HG03520 (cell line): ENCODE measurements around the gene ARHGAP6.

Experiments
- ATAC-seq: cut with Tn5 transposase; IDR thresholded peaks from one replicate; pipeline ENCODE4 v1.9.1; 2021; ENCODE audit warnings: mild to moderate bottlenecking, moderate library complexity; ENCODE audit not compliant: unreplicated experiment

The ARHGAP6 gene

DNA sequence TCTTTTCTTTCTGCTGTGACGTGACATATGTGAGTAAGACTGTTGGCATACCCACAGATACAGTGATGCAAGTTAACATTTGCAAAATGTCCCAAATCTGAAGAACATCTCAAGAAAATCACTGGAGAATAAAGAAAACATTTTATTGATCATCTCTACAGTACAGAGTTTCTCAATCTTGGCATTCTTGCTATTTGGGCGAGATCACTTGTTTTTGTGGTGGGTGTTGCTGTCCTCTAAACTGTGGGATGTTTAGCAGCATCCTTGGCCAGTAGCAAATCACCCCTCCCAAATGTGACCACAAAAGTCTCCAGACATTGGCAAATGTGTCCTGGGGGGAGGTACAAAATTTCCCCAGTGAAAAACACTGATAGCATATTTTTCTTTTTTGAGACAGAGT lies 343.7 kb downstream of the ARHGAP6 start:
- ATAC-seq: no peak

DNA sequence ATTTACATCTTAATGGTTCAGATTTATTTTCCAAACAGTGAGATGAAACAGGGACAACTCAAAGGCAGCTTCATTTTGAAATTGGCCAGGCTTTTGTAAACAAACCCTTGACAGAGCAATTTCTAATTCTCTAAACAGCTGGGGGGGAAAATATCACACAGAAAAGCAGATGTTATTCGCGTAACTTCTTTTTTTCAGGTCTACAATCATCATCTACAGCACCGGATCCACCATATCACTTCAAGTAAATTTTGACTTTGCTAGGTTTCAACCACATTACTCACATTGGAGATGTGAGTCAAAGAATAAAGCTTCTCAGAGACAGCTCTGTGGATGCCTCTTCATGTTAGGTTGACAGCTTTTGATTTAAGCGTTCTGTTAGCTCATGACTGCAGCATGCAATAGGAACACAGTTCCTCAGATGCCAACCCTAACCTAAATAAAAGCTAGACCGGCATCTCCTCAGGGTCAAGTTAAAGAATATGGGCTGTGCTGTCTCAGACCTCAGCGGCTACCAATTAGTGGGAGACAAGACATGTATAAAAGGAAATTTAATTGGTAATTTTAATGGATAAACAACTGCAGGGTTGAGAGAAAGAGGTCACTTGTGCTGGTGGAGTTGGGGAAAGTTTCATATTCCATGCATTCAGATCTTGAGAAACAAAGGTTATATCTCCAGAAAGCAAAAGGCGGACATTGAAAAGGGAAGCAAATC lies 345.8 kb downstream of the ARHGAP6 start:
- ATAC-seq: no peak

DNA sequence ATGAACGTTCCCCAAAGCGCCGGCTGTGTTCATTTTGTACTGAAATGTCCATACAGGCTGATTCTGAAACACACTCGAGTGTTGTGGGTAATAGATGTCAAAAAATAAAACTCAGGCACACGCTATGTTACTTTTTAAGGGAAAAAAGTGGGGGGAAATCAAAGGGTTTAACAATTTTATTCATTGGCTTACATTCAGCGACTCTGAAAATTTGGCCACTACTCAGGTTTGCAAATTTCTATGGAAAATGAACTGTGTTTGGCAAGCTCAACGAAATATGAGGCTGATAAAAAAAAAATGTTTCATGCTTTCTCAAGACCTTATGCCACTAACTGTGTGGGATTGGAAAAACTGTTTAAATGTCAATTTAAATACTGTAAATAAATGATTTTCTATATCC lies 354.0 kb downstream of the ARHGAP6 start:
- ATAC-seq: no peak

DNA sequence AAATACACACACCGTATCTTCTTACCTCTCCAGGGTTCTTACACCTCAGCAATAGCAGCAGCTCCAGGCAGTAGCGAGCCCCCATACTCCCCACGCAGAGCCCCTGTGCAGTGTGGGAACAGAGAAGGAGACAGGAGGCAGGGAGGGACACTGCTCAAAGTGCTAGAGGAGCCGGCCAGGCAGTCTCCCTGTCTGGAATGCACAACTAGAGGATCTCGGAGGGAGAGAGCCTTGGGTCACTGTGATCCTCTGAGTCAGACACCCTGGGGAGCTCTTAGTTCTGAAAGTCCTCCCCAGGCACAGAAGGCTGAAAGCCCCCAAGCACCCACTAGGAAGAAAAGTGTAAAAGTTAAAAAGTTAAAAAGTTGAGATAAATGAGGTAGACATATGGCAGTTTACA lies 356.5 kb downstream of the ARHGAP6 start:
- ATAC-seq: no peak

DNA sequence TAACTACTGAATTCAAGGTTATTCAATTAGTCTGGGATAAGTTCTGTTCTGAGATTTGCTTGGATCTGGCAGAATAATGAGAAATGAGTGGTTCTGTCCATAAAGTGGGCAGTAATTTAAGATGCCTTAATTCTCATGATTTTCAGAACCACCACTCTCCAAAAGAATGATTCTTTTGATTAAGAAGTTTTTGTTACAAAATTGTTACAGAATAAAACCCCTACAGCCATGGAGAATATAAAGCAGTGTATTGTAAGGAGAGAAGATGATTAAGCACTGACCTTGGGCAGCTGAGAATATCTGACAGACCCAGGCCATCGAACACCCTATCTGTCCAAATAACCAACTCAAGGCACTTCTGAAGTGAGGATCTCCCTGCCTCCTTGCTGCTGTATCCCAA lies 360.1 kb downstream of the ARHGAP6 start:
- ATAC-seq: no peak

DNA sequence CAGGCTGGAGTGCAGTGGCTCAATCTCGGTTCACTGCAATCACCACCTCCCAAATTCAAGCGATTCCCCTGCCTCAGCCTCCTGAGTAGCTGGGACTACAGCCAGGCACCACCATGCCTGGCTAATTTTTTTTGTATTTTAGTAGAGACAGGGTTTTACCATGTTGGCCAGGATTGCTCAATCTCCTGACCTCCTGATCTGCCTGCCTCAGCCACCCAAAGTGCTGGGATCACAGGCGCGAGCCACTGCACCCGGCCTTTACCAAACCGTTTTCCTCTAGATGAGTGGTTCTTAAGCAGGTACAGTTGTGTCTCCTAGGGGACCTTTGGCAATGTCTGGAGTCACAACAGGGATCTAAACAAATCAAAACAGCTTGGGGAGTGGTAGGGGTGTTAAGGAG lies 360.9 kb downstream of the ARHGAP6 start:
- no peak for ATAC-seq

DNA sequence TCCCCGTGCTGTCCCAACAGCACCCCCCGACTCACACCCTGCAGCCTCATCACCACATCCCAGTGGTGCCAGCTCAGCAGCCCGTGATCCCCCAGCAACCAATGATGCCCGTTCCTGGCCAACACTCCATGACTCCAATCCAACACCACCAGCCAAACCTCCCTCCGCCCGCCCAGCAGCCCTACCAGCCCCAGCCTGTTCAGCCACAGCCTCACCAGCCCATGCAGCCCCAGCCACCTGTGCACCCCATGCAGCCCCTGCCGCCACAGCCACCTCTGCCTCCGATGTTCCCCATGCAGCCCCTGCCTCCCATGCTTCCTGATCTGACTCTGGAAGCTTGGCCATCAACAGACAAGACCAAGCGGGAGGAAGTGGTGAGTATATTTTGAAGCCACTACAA lies 367.1 kb downstream of the ARHGAP6 start:
- no peak for ATAC-seq

DNA sequence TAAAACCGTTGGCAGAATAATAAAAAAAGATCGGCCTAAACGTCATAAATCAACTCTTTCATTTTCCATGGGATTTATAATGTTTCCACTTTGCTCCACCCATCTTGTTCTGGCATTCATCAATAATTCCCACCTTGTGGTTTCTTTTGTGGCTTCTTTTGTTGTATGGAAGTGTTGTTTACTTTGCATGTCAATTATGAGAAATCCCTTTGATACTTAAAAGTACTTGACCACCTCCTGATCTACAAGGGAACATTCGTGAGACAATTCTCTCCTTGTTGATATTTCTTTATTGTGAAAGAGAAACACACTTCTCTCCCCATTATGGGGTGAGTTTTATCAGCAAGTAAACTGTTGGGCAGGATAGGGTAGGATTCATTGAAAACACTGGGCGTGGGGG lies 369.7 kb downstream of the ARHGAP6 start:
- ATAC-seq: no peak

DNA sequence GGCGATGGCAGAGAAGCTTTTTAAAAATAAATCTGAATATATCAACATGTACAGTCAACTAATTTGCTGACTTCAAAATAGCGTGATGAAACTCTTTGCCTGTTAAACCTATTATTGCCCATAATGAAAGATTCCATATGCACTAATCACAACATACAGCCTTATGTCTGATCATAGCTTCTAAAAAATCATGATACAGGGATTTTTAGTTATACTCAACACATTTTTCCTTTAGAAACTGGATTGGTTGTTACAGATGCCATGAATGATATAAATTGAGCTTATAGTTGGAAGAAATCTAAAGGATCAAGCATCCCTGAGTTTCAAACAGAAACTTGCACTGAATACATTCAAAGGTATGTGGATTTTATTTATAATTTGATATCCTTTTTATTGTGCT lies 372.6 kb downstream of the ARHGAP6 start, which contains the start of gene AMELX:
Gene AMELX (plus strand): TSS at position 301 of the 400 bp plus-strand sequence. CDS start 1,376 bp downstream, outside the sequence.
- ATAC-seq: no peak

DNA sequence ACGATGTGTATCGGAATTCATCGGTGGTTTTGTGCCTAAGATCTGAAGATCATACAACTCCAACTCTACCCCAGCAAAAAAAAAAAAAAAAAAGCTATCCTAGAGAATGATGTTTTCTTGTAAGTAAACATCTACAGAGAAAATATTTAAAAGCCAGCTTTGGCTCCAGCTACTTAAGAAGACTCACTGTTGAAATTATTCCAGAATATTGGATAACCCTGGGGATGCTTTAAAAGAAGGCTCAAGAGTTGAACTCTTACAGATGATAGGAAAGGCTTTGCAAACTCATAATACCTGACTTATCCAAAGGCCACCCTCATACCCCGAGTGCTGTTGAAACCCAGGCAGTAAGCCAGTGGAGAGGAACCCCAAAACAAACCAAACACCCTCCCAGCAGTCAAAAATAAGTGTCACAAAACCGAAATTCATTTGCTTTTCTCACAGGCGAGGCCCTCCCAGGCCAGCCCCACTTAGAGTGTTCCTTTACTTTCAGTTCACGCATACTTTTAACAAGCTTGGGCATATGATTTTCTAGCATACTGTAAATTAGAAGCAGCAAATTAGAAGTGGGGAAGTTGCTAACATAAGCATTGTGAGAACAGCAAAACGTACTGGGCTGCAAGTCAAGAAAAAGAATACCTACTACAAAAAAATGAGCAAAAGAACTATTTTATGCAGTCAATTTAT lies 375.2 kb downstream of the ARHGAP6 start:
- no peak for ATAC-seq

DNA sequence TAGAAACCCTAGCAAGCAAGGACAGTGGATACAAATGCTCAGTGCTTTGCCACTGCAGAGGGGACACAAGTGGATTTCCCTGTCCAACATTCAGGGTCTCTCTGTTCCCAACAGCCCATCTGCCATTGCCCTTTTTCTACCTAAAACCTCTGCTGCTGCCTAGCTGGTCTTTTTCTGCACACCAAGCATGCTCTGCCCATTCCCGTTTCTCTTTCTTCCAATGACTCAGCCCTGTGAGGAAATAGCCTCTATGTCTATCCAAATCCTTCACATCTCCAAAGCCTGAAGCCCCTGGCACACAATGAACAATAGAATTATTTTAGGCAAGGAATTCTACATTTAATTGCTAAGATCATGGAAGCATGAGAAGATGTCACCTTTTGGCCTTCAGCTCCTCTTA lies 378.2 kb downstream of the ARHGAP6 start:
- ATAC-seq: no peak

DNA sequence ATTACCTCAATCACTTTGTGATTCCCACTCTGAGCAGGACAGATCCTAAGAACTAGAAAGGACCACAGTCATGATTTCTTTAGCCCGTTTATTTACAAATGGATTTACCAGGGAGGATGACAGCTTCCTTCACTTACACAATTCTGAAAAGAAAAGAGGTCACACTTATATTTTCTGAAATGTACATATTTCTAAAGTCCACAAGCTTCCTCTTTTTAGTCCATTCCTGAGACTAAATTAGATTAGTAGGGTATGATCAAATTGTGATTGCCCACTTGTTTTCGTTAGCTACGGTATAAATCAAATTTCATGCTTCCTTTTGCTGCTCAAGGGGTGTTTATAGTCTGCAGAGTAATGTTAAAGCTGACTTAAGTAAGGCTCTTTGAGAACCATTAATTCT lies 380.1 kb downstream of the ARHGAP6 start:
- ATAC-seq: no peak

DNA sequence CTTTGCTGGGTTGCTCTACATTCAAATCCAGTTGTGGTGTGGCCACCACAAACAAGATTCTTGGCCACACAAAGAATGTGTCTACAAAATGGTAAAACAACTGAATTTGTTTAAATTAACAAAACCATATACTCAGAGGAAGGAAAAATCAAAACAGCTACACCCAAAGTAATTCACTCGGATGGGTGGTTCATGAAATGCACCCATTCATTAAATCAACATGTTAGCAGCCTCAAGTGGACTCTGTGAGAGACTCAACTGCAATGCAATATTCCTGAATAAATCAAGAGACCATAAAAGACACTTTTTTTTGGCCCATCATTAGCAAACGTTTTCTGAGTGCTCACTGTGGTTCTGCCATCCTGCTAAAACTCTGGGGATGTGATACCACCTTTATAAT lies 383.7 kb downstream of the ARHGAP6 start:
- ATAC-seq: no peak

DNA sequence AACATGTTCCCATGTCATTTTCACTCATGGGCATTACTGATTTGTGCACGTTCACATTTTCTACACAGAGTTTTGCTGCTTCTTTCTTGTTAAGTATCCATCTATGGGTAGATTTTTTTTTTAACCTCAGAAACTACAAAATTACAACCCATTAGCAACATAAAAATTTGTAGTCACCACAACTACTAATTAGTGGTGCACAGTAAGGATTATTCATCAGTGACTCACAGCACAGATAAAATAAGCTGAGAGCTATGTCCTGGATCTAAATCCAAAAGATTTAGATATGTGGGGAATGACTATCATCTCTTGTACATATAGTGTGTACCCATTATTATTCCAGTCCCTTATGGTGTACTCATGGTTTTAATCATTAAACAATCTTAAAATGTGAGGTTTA lies 392.2 kb downstream of the ARHGAP6 start:
- no peak for ATAC-seq

DNA sequence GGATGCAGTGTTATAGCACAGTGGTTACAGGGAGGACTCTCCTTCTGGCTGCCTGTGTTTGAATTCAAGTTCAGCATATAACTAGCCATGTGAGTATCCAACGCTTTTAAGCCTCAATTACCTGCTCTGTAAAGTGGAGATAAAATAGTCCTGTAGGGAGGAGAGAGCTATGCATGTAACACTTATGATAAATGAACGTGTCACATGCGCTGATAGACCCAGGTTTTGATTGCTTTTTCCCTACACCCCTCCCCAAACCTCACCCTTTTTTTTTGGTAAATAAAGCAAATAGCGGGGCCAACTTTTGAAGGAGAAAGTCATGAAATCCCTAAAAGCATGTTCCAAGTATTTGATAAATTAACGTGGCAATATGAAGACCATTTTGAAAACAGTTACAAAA lies 392.9 kb downstream of the ARHGAP6 start:
- ATAC-seq: no peak

DNA sequence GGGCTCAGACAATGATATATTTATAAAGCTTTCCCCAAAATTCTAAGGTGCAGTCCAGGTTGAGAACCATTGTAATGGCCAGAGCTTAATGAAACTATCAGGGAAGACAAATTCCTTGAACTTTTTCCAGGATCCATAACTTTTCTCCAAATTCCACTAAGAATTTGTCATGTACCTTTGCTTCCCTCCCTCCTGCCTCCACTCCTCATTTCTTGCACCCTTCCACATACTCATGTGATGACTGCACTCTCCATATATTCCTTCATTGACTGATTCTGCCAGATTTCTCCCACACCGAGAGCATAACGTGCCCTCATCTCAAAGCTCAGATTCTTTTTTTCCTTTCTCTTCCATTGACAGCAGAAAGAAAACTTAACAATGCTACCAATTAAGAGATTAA lies 393.4 kb downstream of the ARHGAP6 start:
- ATAC-seq: no peak

DNA sequence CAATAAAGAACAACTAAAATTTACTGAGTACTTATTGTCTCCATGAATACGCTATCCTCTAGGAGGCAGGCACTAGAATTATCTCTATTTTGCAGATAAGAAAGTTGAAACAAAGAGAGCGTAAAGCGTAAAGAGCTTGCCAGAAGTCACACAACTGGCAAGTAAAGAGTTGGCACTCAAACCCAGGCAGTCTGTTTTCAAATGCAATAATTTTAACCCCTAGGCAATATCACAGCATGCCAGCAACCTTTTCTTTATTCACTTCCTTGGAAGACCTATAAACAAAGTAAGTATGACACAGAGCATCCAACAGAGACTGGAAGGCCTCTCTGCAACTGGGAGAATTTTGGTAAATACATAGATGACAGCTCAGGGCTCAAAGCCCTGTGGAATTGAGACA lies 395.7 kb downstream of the ARHGAP6 start:
- ATAC-seq: no peak

DNA sequence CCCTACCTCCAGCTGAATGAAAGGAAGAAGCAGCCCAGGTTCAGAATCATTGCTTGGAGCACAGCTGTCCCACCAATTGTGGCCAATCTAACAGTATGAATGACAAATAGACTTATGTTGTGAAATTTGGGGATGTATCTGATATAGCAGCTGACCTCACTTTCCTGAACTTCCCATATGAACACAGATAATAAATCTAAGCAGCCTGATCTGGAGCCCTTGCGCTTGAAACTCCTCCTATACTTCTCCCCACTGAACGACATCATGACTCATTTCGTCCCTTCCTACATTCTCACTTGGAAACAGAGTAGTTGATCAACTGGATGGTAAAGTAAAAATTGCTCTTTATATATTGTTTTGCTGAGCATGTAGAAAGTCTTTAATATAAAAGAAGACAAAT lies 396.7 kb downstream of the ARHGAP6 start:
- ATAC-seq: no peak

DNA sequence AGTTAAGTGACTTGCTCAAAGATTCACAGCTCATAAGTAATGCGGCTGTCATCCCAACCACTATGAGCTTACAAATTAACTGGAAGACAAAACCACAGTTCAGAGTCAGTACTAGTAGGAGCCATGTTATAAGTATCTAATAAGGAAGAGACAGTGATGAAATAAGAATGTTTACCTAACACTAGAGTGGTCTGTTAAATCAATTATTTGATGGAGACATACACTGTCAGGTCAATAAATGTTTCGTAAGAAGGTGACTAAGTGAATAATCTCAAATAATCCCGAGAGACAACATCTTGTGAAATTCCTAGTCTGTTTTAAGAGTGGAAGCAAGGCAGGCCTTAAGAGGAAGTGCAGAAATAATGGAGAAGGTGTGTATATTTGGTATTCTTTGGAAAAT lies 398.3 kb downstream of the ARHGAP6 start:
- no peak for ATAC-seq

DNA sequence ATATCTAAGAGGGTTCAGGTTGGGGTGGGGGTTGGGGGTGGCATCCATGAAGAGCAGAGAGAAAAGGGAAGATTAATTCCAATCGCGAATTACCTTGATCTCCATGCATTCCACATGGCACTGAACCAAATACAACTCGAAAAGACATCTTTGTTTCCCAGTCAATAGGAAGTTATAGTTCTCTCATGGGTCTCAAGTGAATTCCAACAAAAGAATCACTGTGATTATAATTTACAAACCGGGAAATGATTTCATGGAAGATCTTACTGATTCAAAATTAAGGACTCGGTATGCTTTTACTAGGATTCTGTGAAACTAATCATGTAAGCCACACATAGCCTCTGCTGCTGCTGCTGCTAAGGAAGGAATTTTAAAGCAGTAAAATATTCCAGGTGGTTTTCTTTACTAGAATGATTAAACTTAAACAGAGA lies 399.1 kb downstream of the ARHGAP6 start:
- no peak for ATAC-seq

DNA sequence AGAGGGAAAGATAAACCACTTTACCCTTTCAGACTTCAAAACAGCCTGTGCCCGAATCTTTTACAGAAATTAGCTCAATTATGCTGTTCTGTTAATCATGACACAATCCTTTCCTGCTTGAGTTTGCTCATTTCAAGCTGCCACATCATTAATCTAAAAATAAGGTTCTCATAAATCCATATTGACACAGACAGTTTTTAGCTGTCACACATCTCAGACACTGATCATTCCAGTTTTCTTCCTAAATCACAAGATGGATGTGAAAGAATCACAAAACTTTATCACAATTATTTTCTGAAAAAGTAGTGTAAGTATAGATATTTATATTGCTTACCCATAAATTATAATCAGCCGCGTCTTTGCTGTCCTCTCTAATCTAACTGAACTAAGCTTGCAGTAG lies 400.4 kb downstream of the ARHGAP6 start:
- ATAC-seq: no peak

DNA sequence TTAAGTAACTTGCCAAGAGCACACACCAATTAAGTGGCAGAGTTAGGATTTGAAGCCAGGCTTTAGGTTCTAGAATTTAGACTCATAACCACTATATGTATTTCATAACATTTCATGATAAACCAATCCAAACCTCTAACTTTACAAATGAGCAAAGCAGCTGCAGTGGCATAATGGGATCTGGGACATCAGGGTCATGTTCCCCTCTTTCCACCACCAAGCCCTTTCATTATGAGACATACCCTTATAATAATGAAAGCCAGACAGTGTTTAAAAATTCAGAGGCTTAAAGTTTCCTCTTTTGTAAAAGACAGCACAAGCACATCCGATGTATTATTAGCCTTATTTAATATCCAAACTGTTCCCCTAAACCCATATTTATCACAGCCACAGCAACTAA lies 400.8 kb downstream of the ARHGAP6 start:
- ATAC-seq: no peak

DNA sequence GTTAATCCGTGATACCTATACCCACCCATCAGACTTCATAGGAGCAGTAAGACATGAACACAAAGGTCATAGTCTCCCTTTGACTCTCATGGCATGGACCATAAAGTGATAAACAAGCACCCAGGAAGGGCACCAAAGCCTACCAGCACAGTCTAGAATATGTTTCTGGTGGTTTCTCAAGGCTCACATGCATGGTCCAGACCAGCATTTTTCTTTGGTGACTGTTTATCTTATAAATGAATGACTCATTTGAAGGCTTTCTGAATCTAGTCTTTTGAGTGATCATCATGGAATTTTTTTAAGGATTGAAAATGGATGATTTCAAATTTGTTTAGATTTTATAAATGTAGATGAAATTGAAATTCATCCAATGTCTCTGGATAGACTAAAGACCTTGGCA lies 404.5 kb downstream of the ARHGAP6 start:
- ATAC-seq: no peak
